Measurements from ENCODE around the gene ABCB11.
"Not testable (repeated sequence)": the region's sequence is repeated elsewhere in the genome, so short reads cannot be mapped to it uniquely, and the experiment has no call there.

The ABCB11 gene

GRCh38 chr2:168890006-168890782, 140.9 kb downstream of the ABCB11 start, which contains the start of gene SPC25:
Gene SPC25, minus strand, starts transcription at chr2:168890430. Its CDS starts 911 bp downstream, at chr2:168889519.
- TF ChIP-seq, protein P1, sequence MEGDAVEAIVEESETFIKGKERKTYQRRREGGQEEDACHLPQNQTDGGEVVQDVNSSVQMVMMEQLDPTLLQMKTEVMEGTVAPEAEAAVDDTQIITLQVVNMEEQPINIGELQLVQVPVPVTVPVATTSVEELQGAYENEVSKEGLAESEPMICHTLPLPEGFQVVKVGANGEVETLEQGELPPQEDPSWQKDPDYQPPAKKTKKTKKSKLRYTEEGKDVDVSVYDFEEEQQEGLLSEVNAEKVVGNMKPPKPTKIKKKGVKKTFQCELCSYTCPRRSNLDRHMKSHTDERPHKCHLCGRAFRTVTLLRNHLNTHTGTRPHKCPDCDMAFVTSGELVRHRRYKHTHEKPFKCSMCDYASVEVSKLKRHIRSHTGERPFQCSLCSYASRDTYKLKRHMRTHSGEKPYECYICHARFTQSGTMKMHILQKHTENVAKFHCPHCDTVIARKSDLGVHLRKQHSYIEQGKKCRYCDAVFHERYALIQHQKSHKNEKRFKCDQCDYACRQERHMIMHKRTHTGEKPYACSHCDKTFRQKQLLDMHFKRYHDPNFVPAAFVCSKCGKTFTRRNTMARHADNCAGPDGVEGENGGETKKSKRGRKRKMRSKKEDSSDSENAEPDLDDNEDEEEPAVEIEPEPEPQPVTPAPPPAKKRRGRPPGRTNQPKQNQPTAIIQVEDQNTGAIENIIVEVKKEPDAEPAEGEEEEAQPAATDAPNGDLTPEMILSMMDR (IDR thresholded peaks at IDR 0.05; ENCODE audit: extremely low read depth, insufficient read depth, missing control alignments), result no peak
- DNase-seq (ENCODE audit: low spot score), result peak; percentile 92
- in situ Hi-C loops (cut with MboI; ENCODE audit: low pct_unique_long_range_greater_than_20kb, low sequenced_read_pairs, unreplicated experiment), result no loop called here

DNA sequence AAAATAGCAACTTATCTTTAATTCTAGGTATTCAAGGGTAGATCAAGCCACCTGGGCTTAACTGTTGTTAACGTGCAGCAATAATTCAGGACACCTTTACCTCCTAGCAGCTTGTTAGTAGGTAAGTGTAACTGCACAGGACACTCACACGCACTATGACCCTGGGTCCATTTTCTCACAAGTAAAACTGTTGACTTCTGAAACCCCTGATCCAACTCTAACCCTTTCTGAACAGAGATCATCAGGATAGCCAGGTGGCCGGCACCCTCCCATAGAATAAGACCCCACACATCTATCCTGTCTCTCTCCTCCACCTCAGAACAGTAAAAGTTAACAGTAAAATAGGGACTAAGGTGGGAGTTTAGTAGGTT, 141.5 kb downstream of the ABCB11 start:
- TF ChIP-seq, protein P1 (IDR thresholded peaks at IDR 0.05; ENCODE audit: extremely low read depth, insufficient read depth, missing control alignments), result no peak
- DNase-seq (ENCODE audit: low spot score), result no peak
- in situ Hi-C loops (cut with MboI; ENCODE audit: low pct_unique_long_range_greater_than_20kb, low sequenced_read_pairs, unreplicated experiment), result no loop called here

- TF ChIP-seq, protein P1 (IDR thresholded peaks at IDR 0.05; ENCODE audit: extremely low read depth, insufficient read depth, missing control alignments), result no peak
- no peak for DNase-seq (ENCODE audit: low spot score)
These were observed 146.1 kb downstream of the ABCB11 start for GRCh38 chr2:168884975-168885374.

GRCh38 chr2:168882163-168882562, 149.0 kb downstream of the ABCB11 start:
- DNase-seq (ENCODE audit: low spot score); in situ Hi-C loops (cut with MboI; ENCODE audit: low pct_unique_long_range_greater_than_20kb, low sequenced_read_pairs, unreplicated experiment): not testable (repeated sequence)

More at GRCh38 chr2:168884975-168885374, 146.1 kb downstream of the ABCB11 start:
- in situ Hi-C loops (cut with MboI; ENCODE audit: low pct_unique_long_range_greater_than_20kb, low sequenced_read_pairs, unreplicated experiment), result no loop called here

DNA sequence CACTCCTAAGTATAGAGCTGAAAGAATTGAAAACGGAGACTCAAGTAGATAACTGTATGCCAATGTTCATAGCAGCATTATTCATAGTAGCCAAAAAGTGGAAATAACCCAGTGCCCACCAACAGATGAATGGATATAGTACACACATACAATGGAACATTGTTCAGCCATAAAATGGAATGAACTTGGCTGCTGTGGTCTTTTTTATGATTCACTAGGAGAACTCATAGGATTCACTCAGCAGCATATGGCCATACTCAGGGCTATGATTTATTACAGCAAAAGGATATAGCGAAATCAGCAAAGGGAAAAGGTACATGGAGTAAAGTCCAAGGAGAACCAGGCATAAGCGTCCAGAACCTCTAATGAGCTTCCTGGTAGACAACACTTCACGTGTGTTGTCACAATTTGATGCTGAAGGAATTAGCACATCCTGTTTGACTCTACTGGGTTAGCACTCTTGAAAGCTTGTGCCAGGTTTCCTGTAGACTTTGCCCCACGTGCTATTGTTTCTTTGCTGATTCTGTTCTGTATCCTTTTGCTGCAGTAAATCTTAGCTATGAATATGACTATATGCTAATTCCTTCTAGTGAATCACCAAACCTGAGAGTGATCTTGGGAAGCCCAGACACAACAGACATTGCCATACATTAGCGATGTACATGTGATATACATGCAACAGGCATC, 156.6 kb downstream of the ABCB11 start:
- TF ChIP-seq, protein P1 (IDR thresholded peaks at IDR 0.05; ENCODE audit: extremely low read depth, insufficient read depth, missing control alignments), result no peak
- no peak for DNase-seq (ENCODE audit: low spot score)
- in situ Hi-C loops (cut with MboI; ENCODE audit: low pct_unique_long_range_greater_than_20kb, low sequenced_read_pairs, unreplicated experiment), result no loop called here

- in situ Hi-C loops (cut with MboI; ENCODE audit: low pct_unique_long_range_greater_than_20kb, low sequenced_read_pairs, unreplicated experiment); DNase-seq (ENCODE audit: low spot score): not testable (repeated sequence)
These were observed 160.3 kb downstream of the ABCB11 start for GRCh38 chr2:168870824-168871223.

All from GM13977 (cell line).